NCI-H510A (cell line): Measurements from ENCODE around the gene PCDHA5.
"Not testable (repeated sequence)": the region's sequence is repeated elsewhere in the genome, so short reads cannot be mapped to it uniquely, and the experiment has no call there.

ENCODE experiments used
- DNase-seq: peaks from one replicate; lab custom pipeline; 2025; lab: John Stamatoyannopoulos, UW

PCDHA5 gene

GRCh38 chr5:140823475-140823874 lies 2.1 kb downstream of the PCDHA5 start:
- DNase-seq, result no peak

DNA sequence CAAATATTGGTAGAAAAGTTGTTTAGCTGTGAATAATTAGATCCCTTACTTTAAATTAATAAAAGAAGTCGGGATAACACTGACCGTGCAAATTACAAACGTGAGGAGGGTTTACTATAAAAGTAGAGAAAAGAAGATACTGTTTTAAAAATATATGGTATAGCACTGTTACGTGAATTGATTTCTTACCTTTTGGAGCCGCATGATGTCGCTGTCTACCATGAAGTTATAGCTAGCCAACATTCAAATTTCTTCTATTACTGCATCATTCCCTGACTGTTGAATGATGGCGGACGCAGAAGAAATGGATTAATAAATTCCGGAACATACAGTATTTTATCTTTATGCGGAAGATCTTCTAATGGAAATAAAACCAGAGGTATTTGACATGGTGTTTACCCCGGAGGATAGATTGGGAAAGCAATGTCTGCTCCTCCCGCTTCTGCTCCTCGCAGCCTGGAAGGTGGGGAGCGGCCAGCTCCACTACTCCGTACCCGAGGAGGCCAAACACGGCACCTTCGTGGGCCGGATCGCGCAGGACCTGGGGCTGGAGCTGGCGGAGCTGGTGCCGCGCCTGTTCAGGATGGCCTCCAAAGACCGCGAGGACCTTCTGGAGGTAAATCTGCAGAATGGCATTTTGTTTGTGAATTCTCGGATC lies 6.4 kb downstream of the PCDHA5 start, which contains the start of gene PCDHA6:
Gene PCDHA6 (plus strand): TSS at position 257 of the 658 bp plus-strand sequence. CDS start 132 bp downstream, at position 389.
- DNase-seq, result no peak

DNA sequence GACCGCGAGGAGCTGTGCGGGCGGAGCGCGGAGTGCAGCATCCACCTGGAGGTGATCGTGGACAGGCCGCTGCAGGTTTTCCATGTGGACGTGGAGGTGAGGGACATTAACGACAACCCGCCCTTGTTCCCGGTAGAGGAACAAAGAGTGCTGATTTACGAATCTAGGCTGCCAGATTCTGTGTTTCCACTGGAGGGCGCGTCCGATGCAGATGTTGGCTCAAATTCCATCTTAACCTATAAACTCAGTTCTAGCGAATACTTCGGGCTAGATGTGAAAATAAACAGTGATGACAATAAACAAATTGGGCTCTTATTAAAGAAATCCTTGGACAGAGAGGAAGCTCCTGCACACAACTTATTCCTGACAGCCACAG lies 6.9 kb downstream of the PCDHA5 start:
- no peak for DNase-seq

- not testable (repeated sequence) for DNase-seq
These were observed 8.4 kb downstream of the PCDHA5 start for GRCh38 chr5:140829511-140830501.

DNA sequence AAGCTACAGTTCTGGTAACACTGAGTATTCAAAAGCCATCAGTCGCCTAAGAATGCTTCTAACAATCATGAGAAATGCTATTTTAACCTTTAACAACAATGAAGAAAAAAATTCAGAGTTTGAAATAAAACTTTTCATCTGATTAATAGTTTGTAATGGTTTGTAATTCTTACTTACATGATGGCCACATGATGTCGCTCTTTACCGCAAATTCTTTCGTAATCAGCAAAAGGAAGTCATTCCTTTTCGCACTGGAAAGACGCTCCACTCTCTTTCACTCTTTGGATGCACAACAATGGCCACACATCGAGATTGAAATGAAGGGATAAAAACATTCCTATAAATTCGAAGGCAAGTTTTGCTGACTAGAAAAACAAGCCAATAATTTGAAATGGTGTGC lies 12.6 kb downstream of the PCDHA5 start, which contains the start of gene PCDHA7:
Gene PCDHA7 (plus strand): TSS at position 277 of the 400 bp plus-strand sequence. CDS start 115 bp downstream, at position 392.
- DNase-seq, result no peak

GRCh38 chr5:140834439-140835008 lies 13.1 kb downstream of the PCDHA5 start:
- DNase-seq, result not testable (repeated sequence)

GRCh38 chr5:140835622-140836510 lies 14.5 kb downstream of the PCDHA5 start:
- DNase-seq, result no peak

DNA sequence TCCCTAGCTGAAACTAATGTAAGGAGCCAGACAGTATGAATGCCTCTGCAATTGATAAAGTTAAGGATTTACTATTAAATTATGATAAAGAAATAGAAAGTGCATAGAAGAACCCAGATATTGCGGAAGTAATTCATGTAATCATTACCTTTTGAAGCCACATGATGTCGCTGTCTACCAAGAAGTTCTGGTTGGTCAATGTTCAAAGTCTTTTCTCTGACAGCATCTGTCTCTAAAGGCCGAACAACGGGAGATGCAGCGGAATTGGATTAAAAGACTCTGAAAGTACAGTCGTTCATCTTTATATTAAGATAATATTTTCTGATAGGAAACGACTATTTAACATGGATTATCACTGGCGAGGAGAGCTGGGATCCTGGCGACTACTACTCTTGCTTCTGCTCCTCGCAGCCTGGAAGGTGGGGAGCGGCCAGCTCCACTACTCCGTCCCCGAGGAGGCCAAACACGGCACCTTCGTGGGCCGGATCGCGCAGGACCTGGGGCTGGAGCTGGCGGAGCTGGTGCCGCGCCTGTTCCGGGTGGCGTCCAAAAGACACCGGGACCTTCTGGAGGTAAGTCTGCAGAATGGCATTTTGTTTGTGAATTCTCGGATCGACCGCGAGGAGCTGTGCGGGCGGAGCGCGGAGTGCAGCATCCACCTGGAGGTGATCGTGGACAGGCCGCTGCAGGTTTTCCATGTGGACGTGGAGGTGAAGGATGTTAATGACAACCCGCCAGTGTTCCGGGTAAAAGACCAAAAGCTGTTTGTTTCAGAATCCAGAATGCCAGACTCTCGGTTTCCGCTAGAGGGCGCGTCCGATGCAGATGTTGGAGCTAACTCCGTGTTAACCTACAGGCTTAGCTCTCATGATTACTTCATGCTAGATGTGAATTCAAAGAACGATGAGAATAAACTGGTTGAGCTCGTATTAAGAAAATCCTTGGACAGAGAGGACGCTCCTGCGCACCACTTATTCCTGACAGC lies 19.9 kb downstream of the PCDHA5 start, which contains the start of gene PCDHA8:
Gene PCDHA8 (plus strand): TSS at position 210 of the 985 bp plus-strand sequence. CDS start 135 bp downstream, at position 345.
- DNase-seq, result no peak

DNA sequence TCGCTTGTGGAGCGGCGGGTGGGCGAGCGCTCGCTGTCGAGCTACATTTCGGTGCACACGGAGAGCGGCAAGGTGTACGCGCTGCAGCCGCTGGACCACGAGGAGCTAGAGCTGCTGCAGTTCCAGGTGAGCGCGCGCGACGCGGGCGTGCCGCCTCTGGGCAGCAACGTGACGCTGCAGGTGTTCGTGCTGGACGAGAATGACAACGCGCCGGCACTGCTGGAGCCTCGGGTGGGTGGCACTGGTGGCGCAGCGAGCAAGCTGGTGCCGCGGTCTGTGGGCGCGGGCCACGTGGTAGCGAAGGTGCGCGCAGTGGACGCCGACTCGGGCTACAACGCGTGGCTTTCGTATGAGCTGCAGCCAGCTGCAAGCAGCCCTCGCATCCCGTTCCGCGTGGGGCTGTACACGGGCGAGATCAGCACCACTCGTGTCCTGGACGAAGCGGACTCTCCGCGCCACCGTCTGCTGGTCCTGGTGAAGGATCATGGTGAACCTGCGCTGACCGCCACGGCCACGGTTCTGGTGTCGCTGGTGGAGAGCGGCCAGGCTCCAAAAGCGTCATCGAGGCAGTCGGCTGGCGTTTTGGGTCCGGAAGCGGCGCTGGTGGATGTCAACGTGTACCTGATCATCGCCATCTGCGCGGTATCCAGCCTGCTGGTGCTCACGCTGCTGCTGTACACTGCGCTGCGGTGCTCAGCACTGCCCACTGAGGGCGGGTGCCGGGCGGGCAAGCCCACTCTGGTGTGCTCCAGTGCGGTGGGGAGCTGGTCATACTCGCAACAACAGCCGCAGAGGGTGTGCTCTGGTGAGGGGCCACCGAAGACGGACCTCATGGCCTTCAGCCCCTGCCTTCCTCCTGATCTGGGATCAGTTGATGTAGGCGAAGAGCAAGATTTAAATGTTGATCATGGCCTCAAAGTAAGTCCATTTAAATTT lies 21.7 kb downstream of the PCDHA5 start:
- no peak for DNase-seq

- not testable (repeated sequence) for DNase-seq
These were observed 27.0 kb downstream of the PCDHA5 start, which contains the start of gene PCDHA9 for GRCh38 chr5:140848139-140849102. TSS of gene PCDHA9 (plus strand) at chr5:140848382. CDS start at chr5:140848496, 114 bp downstream.

- DNase-seq, result not testable (repeated sequence)
These were observed 28.6 kb downstream of the PCDHA5 start for GRCh38 chr5:140849831-140850634.

GRCh38 chr5:140855772-140856674 lies 34.6 kb downstream of the PCDHA5 start, which contains the start of gene PCDHA10:
TSS of gene PCDHA10 (plus strand) at chr5:140855897. CDS start at chr5:140856049, 152 bp downstream.
- DNase-seq, result no peak

DNA sequence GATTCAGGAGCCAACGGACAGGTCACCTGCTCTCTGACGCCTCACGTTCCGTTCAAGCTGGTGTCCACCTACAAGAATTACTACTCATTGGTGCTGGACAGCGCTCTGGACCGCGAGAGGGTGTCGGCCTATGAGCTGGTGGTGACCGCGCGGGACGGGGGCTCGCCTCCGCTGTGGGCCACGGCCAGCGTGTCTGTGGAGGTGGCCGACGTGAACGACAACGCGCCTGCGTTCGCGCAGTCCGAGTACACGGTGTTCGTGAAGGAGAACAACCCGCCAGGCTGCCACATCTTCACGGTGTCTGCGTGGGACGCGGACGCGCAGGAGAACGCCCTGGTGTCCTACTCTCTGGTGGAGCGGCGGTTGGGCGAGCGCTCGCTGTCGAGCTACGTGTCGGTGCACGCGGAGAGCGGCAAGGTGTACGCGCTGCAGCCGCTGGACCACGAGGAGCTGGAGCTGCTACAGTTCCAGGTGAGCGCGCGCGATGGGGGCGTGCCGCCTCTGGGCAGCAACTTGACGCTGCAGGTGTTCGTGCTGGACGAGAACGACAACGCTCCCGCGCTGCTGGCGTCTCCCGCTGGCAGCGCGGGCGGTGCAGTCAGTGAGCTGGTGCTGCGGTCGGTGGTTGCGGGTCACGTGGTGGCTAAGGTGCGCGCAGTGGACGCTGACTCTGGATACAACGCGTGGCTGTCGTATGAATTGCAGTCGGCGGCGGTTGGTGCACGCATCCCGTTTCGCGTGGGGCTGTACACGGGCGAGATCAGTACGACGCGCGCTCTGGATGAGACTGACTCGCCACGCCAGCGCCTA lies 36.0 kb downstream of the PCDHA5 start:
- DNase-seq, result no peak

DNA sequence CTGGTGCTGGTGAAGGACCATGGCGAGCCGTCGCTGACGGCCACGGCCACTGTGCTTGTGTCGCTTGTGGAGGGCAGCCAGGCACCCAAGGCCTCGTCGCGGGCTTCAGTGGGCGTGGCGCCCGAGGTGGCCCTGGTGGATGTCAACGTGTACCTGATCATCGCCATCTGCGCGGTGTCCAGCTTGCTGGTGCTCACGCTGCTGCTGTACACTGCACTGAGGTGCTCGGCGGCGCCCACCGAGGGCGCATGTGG lies 36.5 kb downstream of the PCDHA5 start:
- no peak for DNase-seq
